Stimulated activated CD4-positive, alpha-beta T cell treated with anti-CD3 and anti-CD28 coated beads, Interleukin-15, amount 100 ng/mL, for 48 hours (primary cell): Measurements from ENCODE around the gene GYG1.

Source experiments
- DNase-seq, 2 donors: peaks; one replicate each; pipeline ENCODE4 v3.0.0-alpha.2; 2020; ENCODE audit warnings: low read depth in 2 of 2

The GYG1 gene

GRCh38 chr3:149016669-149017541 is 25.6 kb downstream of the GYG1 start:
- DNase-seq, result no peak

GRCh38 chr3:149018247-149018646 is 26.9 kb downstream of the GYG1 start:
- no peak for DNase-seq

- DNase-seq, result no peak
Measured at GRCh38 chr3:149019580-149019979, 28.2 kb downstream of the GYG1 start.

GRCh38 chr3:149020196-149020838 is 29.0 kb downstream of the GYG1 start:
- DNase-seq, result no peak

- DNase-seq, result peak in 1 of 2 donors; percentile 7
Measured at GRCh38 chr3:149020839-149021252, 29.5 kb downstream of the GYG1 start.

- DNase-seq, result no peak
Measured at GRCh38 chr3:149021830-149022229, 30.5 kb downstream of the GYG1 start.

GRCh38 chr3:149023951-149024350 is 32.6 kb downstream of the GYG1 start:
- no peak for DNase-seq

- DNase-seq, result no peak
Measured at GRCh38 chr3:149026718-149027117, 35.4 kb downstream of the GYG1 start.

GRCh38 chr3:149031096-149031495 is 39.8 kb downstream of the GYG1 start:
- DNase-seq, result no peak

- no peak for DNase-seq
Measured at GRCh38 chr3:149037684-149038083, 46.3 kb downstream of the GYG1 start.

- DNase-seq, result no peak
Measured at GRCh38 chr3:149038322-149038721, 47.0 kb downstream of the GYG1 start.

- DNase-seq, result no peak
Measured at GRCh38 chr3:149042789-149043386, 51.5 kb downstream of the GYG1 start.

- DNase-seq, result no peak
Measured at GRCh38 chr3:149044339-149045083, 53.2 kb downstream of the GYG1 start.

- no peak for DNase-seq
Measured at GRCh38 chr3:149055575-149055974, 64.2 kb downstream of the GYG1 start.

GRCh38 chr3:149058198-149058597 is 66.9 kb downstream of the GYG1 start:
- no peak for DNase-seq

- DNase-seq, result no peak
Measured at GRCh38 chr3:149058602-149059001, 67.3 kb downstream of the GYG1 start.

- no peak for DNase-seq
Measured at GRCh38 chr3:149061776-149062175, 70.4 kb downstream of the GYG1 start.

GRCh38 chr3:149067883-149068282 is 76.5 kb downstream of the GYG1 start:
- no peak for DNase-seq
